Psoas muscle (tissue), 8 donors: ENCODE data around the gene POU4F3. TPM values are rescaled to one million over a fixed set of nuclear protein-coding genes. Genes with fewer than 3 reads are reported as not detected.
A peak's percentile ranks its signal among the peaks of the same experiment; 100 is the strongest.
"Not testable (repeated sequence)": the region's sequence is repeated elsewhere in the genome, so short reads cannot be mapped to it uniquely, and the experiment has no call there.

Experiments used
- ATAC-seq, 4 donors: fragments of 200-7000 bp; cut with Tn5 transposase; one replicate each; pipeline ENCODE4 v1.9.1; 2020; ENCODE audit warnings: moderate library complexity in 3 of 4, mild to moderate bottlenecking in 2 of 4
- DNase-seq, 2 donors: peaks; one replicate each; pipeline ENCODE4 v3.0.0-alpha.2; 2020
- H3K27ac ChIP-seq: fragments of 200-600 bp; one replicate; pipeline ENCODE4 v1.8.0; 2022
- H3K27me3 ChIP-seq, 3 donors: fragments of 200-600 bp in 1 of 3; one replicate each; pipeline versions ENCODE4 v1.6.1 to v1.8.0; 2013 to 2022; ENCODE audit warnings: low read length in 2 of 3, mild to moderate bottlenecking in 2 of 3, moderate library complexity in 1 of 3; ENCODE audit not compliant: insufficient read depth in 3 of 3
- H3K36me3 ChIP-seq, 2 donors: fragments of 200-600 bp in 1 of 2; one replicate each; pipeline versions ENCODE4 v1.6.1 to v1.8.0; 2013 to 2022; ENCODE audit warnings: low read depth in 1 of 2, mild to moderate bottlenecking in 1 of 2, moderate library complexity in 1 of 2; ENCODE audit not compliant: insufficient read depth in 1 of 2
- H3K4me1 ChIP-seq: fragments of 200-600 bp; one replicate; pipeline ENCODE4 v1.8.0; 2022
- H3K4me3 ChIP-seq: fragments of 200-600 bp; one replicate; pipeline ENCODE4 v1.8.0; 2022; ENCODE audit warnings: mild to moderate bottlenecking
- H3K9me3 ChIP-seq: fragments of 200-600 bp; one replicate; pipeline ENCODE4 v1.8.0; 2022
- CTCF ChIP-seq: fragments of 200-600 bp; IDR thresholded peaks from one replicate; pipeline ENCODE4 v1.8.0; 2022; ENCODE audit warnings: antibody characterized with exemption
- WGBS, 3 donors: extraction: QIAGEN DNeasy Blood & Tissue Kit; methylation state at CpG; one replicate each; pipeline versions ENCODE4 v1.1.6 to v1.1.7; 2013; 5-methylcytosine and 5-hydroxymethylcytosine counted together
- intact Hi-C, 2 donors: fragments of 100-400 bp; cut with DNase I; formaldehyde crosslinking; loops; one replicate each; pipeline versions ENCODE4 v1.11.0 to v1.14.2; 2022
- long read RNA-seq, 2 donors: library from polyadenylated mRNA; unstranded; transcript quantifications; one replicate each; pipeline ENCODE4 v2.0.0, GENCODE V29; 2021
- polyA plus RNA-seq, 3 donors: library from polyadenylated mRNA; stranded (reverse); fragments of 200-250 nt; gene quantifications; one replicate each; pipeline ENCODE4 v1.2.3, GENCODE V29; 2013
- total RNA-seq, 4 donors: library from RNA; stranded (reverse); fragmentation: NEBNext Ultra II Directional in 2 of 4; extraction: Animal tissue kit (Norgen Biotek cat#: 25700) in 2 of 4; gene quantifications; one replicate each; pipeline versions ENCODE4 v1.2.1 to v1.2.4, GENCODE V29; 2021 to 2023
- donor health status: healthy with polysubstance abuse.
- donor health status: DM: no; HTN: no; CAD: no; lungs with moderate emphysema.
- donor health status: Bipolar disorder and iron deficiency.
- donor health status: healthy.
- donor health status: DM: yes; HTN: yes; CAD: no.
- donor health status: DM: no; HTN: no; CAD: no.
- donor health status: DM: no; HTN: no; CAD: no.
- donor health status: DM: yes; HTN: yes; CAD: no.

Gene POU4F3
- total RNA-seq (not detected), polyA plus RNA-seq (under 1 TPM in 1 of 3 donors, not detected in 2; 0.04 TPM)
- long read RNA-seq, donor 1, result 0 reads
- long read RNA-seq, donor 2, result 0 reads

GRCh38 chr5:146338774-146339714 is at the start of gene POU4F3:
Gene POU4F3 (plus strand): TSS chr5:146338839. CDS start chr5:146339113, 274 bp downstream.
- peaks cover under 1 to 92% (median 46%) of the 10 kb centered on the region in 3 donors for H3K27me3 ChIP-seq
- 1 to 2% (median 2%) methylated on average over 43 to 70 of the region's 70 CpGs for WGBS, 3 donors
- TF ChIP-seq CTCF, result no peak
- no peak within 1 kb of the TSS for H3K27ac ChIP-seq
- H3K4me1 ChIP-seq, result no peaks in the 10 kb centered on the region
- no peak for DNase-seq
- H3K9me3 ChIP-seq, result no peaks in the 10 kb centered on the region
- intact Hi-C loops, result no loop called here
- no peak for ATAC-seq
- no peaks in the 10 kb centered on the region for H3K36me3 ChIP-seq
- H3K4me3 ChIP-seq, result no peak within 1 kb of the TSS

GRCh38 chr5:146290318-146290717 is 48.3 kb upstream of the POU4F3 start:
- ATAC-seq (peak; percentile 73 to 92 (median 83)), DNase-seq (no peak)
- Histone ChIP-seq H3K27me3 (no peaks in the 10 kb centered on the region), H3K4me1 (peaks cover 19% of the 10 kb centered on the region), H3K27ac (peak overlapping the region; percentile 18), H3K4me3 (no peak overlapping the region), H3K9me3 (no peaks in the 10 kb centered on the region), H3K36me3 (peaks cover 0 to 28% of the 10 kb centered on the region in 2 donors)
- TF ChIP-seq CTCF, result no peak
- WGBS, 3 donors, result 32 to 63% (median 37%) methylated on average over 2 of the region's 2 CpGs
- intact Hi-C loops, result loop anchor here (5.0 kb wide), 2 partner anchors 137 to 152 kb away; no protein-coding TSS in a partner anchor

GRCh38 chr5:146291421-146292074 is 47.1 kb upstream of the POU4F3 start:
- ATAC-seq (peak; percentile 59 to 81 (median 66)), DNase-seq (no peak)
- H3K36me3 ChIP-seq, result peaks cover 0 to 16% of the 10 kb centered on the region in 2 donors
- H3K27me3 ChIP-seq, result no peaks in the 10 kb centered on the region
- H3K4me3 ChIP-seq, result no peak overlapping the region
- WGBS, 3 donors, result 20 to 32% (median 23%) methylated on average over 5 of the region's 5 CpGs
- intact Hi-C loops, result loop anchor here (2.0 to 5.0 kb wide), 3 partner anchors 135 to 151 kb away; no protein-coding TSS in a partner anchor
- H3K27ac ChIP-seq, result no peak overlapping the region
- H3K4me1 ChIP-seq, result peaks cover 16% of the 10 kb centered on the region
- TF ChIP-seq CTCF, result peak; percentile 65
- no peaks in the 10 kb centered on the region for H3K9me3 ChIP-seq

- Histone ChIP-seq H3K36me3 (no peaks in the 10 kb centered on the region), H3K4me1 (peaks cover 1% of the 10 kb centered on the region), H3K27ac (no peak overlapping the region), H3K4me3 (no peak overlapping the region), H3K27me3 (peaks cover 0 to 2% (median 0%) of the 10 kb centered on the region in 3 donors), H3K9me3 (no peaks in the 10 kb centered on the region)
- DNase-seq (no peak), ATAC-seq (no peak)
- intact Hi-C loops, result no loop called here
- whole genome bisulfite sequencing, 3 donors, result 84 to 86% (median 85%) methylated on average over 7 of the region's 7 CpGs
- TF ChIP-seq CTCF, result no peak
Observed at GRCh38 chr5:146296245-146296644, 42.4 kb upstream of the POU4F3 start.

GRCh38 chr5:146298920-146299319 is 39.7 kb upstream of the POU4F3 start:
- H3K27me3 ChIP-seq, H3K36me3 ChIP-seq, H3K27ac ChIP-seq, H3K4me3 ChIP-seq, intact Hi-C loops, H3K9me3 ChIP-seq, ATAC-seq, H3K4me1 ChIP-seq, DNase-seq: not testable (repeated sequence)
- WGBS, 3 donors, result 96 to 98% (median 96%) methylated on average over 3 of the region's 3 CpGs
